Left lung (tissue), 10 donors: ENCODE measurements around the gene UFSP2. TPM values are rescaled to one million over a fixed set of nuclear protein-coding genes. Genes with fewer than 3 reads are reported as not detected.

Experiments
- ATAC-seq: fragments of 200-7000 bp; cut with Tn5 transposase; one replicate; pipeline ENCODE4 v1.9.1; 2020; ENCODE audit warnings: moderate library complexity
- DNase-seq, 4 donors: peaks; one replicate each; pipeline ENCODE4 v3.0.0-alpha.2; 2013 to 2020
- H3K27ac ChIP-seq, 2 donors: fragments of 200-600 bp; sonication (generic) in 1 of 2; one replicate each; pipeline versions ENCODE4 v1.5.0 to v1.8.0; 2020 to 2021
- H3K27me3 ChIP-seq, 2 donors: fragments of 200-600 bp; sonication (generic) in 1 of 2; one replicate each; pipeline versions ENCODE4 v1.5.0 to v1.8.0; 2020 to 2021
- H3K36me3 ChIP-seq, 2 donors: fragments of 200-600 bp; sonication (generic) in 1 of 2; one replicate each; pipeline versions ENCODE4 v1.5.0 to v1.8.0; 2020 to 2021
- H3K4me1 ChIP-seq, 2 donors: fragments of 200-600 bp; one replicate each; pipeline ENCODE4 v1.8.0; 2021
- H3K4me3 ChIP-seq, 2 donors: fragments of 200-600 bp; sonication (generic) in 1 of 2; one replicate each; pipeline versions ENCODE4 v1.5.0 to v1.8.0; 2020 to 2021; ENCODE audit warnings: mild to moderate bottlenecking in 1 of 2
- H3K9me3 ChIP-seq, 2 donors: fragments of 200-600 bp; sonication (generic) in 1 of 2; one replicate each; pipeline versions ENCODE4 v1.5.0 to v1.8.0; 2020 to 2021
- intact Hi-C, 2 donors: fragments of 100-400 bp; cut with DNase I; formaldehyde crosslinking; loops; one replicate each; pipeline versions ENCODE4 v1.11.2 to v1.14.2; 2022
- polyA plus RNA-seq, 6 donors: library from polyadenylated mRNA; unstranded; fragments of 120-200 nt; gene quantifications; one replicate each; pipeline ENCODE4 v1.2.1, GENCODE V29; 2013; ENCODE audit not compliant: insufficient read length in 6 of 6
- total RNA-seq, 2 donors: library from RNA; stranded (reverse); fragmentation: NEBNext Ultra II Directional; extraction: Animal tissue kit (Norgen Biotek cat#: 25700); gene quantifications; one replicate each; pipeline ENCODE4 v1.2.1, GENCODE V29; 2021
- TF ChIP-seq, protein P1 (sequence below), 2 donors: fragments of 200-600 bp; sonication (generic) in 1 of 2; IDR thresholded peaks; one replicate each; pipeline versions ENCODE4 v1.5.0 to v1.8.0; 2021; ENCODE audit warnings: antibody characterized with exemption in 2 of 2
- donor health status: DM: no; HTN: yes; CAD: no.
- donor health status: DM: no; HTN: no; CAD: no.

The UFSP2 gene
- total and polyA plus RNA-seq, 8 donors: 20.1 to 86.5 (median 77.3) TPM

DNA sequence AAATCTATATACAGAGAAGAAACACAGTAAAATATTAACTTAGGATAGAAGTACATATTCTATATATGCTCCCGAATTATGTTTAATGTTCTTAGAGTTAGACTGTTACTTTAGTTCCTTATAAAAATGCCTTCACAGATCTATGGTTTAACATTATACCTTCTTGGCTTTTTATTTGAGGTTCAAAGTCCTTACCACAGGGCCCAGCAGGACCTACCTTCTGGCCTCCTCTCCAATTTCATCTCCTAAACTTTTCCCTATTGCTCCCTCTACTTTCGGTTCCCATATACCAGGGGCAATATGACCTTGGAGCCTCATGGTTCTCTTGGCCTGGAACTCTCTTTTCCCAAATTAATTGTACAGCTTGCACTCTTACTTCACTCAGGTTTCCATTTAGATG lies 17.3 kb downstream of the UFSP2 start:
- Histone ChIP-seq H3K4me1 (peaks cover 0 to 4% of the 10 kb centered on the region in 2 donors), H3K27ac (no peak overlapping the region), H3K4me3 (no peak overlapping the region), H3K9me3 (no peaks in the 10 kb centered on the region), H3K27me3 (no peaks in the 10 kb centered on the region), H3K36me3 (peaks cover 0 to 66% of the 10 kb centered on the region in 2 donors)
- TF ChIP-seq, protein P1, sequence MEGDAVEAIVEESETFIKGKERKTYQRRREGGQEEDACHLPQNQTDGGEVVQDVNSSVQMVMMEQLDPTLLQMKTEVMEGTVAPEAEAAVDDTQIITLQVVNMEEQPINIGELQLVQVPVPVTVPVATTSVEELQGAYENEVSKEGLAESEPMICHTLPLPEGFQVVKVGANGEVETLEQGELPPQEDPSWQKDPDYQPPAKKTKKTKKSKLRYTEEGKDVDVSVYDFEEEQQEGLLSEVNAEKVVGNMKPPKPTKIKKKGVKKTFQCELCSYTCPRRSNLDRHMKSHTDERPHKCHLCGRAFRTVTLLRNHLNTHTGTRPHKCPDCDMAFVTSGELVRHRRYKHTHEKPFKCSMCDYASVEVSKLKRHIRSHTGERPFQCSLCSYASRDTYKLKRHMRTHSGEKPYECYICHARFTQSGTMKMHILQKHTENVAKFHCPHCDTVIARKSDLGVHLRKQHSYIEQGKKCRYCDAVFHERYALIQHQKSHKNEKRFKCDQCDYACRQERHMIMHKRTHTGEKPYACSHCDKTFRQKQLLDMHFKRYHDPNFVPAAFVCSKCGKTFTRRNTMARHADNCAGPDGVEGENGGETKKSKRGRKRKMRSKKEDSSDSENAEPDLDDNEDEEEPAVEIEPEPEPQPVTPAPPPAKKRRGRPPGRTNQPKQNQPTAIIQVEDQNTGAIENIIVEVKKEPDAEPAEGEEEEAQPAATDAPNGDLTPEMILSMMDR (IDR thresholded peaks at IDR 0.05): no peak
- intact Hi-C loops: no loop called here
- no peak for DNase-seq
- no peak for ATAC-seq

DNA sequence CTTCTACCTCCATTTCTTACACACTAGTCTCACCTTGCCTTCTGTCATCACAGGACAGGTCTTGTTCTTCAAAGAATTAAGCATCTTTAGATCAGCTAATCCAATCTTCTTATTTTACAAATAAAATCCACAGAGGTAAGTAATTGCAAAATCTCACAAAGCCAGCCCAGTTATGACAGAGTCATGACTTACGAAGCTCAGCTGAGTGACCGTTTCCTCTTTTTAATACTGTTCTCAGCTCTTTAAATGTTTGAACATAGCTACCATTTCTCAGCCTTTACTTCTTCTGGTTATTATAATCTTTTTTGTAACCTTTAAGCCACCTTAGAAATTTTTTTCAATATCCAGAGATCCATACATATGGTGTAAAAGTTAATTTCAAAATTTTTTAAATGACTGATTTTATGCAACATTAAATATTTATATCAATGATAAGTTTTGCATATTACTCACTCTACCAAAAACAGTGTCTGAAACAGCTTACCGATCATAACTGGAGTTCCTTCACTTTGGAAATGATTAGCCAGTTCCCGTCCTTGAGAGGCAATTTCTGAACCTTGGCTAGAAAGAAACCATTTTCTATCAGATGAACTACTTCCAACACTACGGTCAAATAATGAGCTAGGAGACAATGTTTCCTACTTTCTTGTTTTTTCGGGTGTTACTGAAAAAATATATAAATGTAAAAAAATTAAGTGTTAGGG lies 20.3 kb downstream of the UFSP2 start:
- Histone ChIP-seq H3K9me3 (no peaks in the 10 kb centered on the region), H3K4me1 (no peaks in the 10 kb centered on the region), H3K36me3 (peaks cover 0 to 81% of the 10 kb centered on the region in 2 donors), H3K27ac (no peak overlapping the region), H3K27me3 (no peaks in the 10 kb centered on the region), H3K4me3 (no peak overlapping the region)
- TF ChIP-seq, protein P1 (IDR thresholded peaks at IDR 0.05): no peak
- intact Hi-C loops: no loop called here
- DNase-seq (no peak), ATAC-seq (peak; percentile 37)

DNA sequence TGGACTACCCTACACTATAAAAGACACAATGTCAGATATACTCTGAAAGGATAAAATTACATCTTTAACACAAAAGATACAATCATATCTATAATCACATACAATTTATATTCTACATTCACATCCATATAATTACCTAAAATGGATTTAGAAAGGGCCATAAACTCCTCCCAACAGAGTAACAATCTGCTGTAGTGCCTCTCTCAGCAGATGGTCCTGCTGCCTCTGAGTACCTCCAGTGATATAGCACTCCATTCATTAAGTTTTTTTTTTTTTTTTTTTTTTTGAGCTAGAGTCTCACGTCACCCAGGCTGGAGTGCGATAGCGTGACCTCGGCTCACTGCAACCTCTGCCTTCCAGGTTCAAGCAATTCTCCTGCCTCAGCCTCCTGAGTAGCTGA lies 21.7 kb downstream of the UFSP2 start:
- no peak overlapping the region for H3K4me3 ChIP-seq
- H3K27ac ChIP-seq: no peak overlapping the region
- no peaks in the 10 kb centered on the region for H3K9me3 ChIP-seq
- TF ChIP-seq, protein P1 (IDR thresholded peaks at IDR 0.05): no peak
- DNase-seq: no peak
- H3K36me3 ChIP-seq: peaks cover 0 to 90% of the 10 kb centered on the region in 2 donors
- intact Hi-C loops: no loop called here
- peaks cover 0 to 3% of the 10 kb centered on the region in 2 donors for H3K4me1 ChIP-seq
- ATAC-seq: no peak
- H3K27me3 ChIP-seq: no peaks in the 10 kb centered on the region

DNA sequence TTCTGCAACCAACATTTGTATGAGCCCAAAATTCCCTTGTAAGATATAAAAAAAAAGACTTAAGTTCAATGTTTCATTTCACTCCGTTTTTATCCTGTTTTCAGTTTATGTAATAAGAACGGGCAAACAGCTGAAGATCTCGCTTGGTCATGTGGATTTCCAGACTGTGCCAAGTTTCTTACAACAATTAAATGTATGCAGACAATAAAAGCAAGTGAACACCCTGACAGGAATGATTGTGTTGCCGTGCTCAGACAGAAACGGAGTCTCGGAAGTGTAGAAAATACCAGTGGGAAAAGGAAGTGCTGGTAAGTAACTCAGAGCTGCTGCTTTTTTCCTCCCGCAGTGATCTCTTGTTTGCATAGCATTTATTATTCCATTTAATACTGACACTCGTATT lies 26.3 kb downstream of the UFSP2 start:
- no peak for DNase-seq
- H3K4me3 ChIP-seq: no peak overlapping the region
- peaks cover 0 to 52% of the 10 kb centered on the region in 2 donors for H3K36me3 ChIP-seq
- intact Hi-C loops: loop anchor here in 1 of 2 donors (10.0 kb wide), 1 partner anchor 185 kb away; no protein-coding TSS in a partner anchor
- H3K27ac ChIP-seq: peak overlapping the region in 1 of 2 donors; percentile 16
- ATAC-seq: no peak
- H3K9me3 ChIP-seq: no peaks in the 10 kb centered on the region
- peaks cover 7 to 35% of the 10 kb centered on the region in 2 donors for H3K4me1 ChIP-seq
- TF ChIP-seq, protein P1 (IDR thresholded peaks at IDR 0.05): no peak
- no peaks in the 10 kb centered on the region for H3K27me3 ChIP-seq

DNA sequence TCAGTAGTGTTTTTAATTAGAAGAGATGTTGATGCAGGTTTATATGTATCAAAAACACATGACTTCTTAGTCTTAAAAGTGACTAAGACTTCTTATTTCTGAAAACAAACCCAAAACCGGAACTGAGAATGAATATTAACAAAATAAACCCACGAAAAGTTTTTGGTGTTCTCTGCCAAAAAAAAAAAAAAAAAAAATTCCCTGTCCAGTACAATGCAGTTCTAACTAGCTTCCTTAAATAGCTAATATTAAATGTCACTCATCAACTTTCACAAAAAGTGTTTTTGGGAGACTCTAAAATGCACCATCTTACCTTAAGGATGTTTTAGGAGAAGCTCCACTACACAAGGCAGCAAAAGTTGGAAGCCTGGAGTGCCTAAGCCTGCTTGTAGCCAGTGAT lies 27.1 kb downstream of the UFSP2 start:
- peak overlapping the region in 1 of 2 donors; percentile 16 for H3K27ac ChIP-seq
- no peaks in the 10 kb centered on the region for H3K27me3 ChIP-seq
- DNase-seq (no peak), ATAC-seq (no peak)
- H3K4me3 ChIP-seq: no peak overlapping the region
- peaks cover 7 to 37% of the 10 kb centered on the region in 2 donors for H3K4me1 ChIP-seq
- H3K36me3 ChIP-seq: peaks cover 0 to 46% of the 10 kb centered on the region in 2 donors
- no peaks in the 10 kb centered on the region for H3K9me3 ChIP-seq
- TF ChIP-seq, protein P1 (IDR thresholded peaks at IDR 0.05): no peak
- intact Hi-C loops: loop anchor here in 1 of 2 donors (10.0 kb wide), 1 partner anchor 184 kb away; no protein-coding TSS in a partner anchor
